Activated gamma-delta T cell treated with anti-CD3 and anti-CD28 coated beads, Interleukin-2, amount 50 U/mL, for 16 hours (primary cell): ENCODE results near the gene GRHL1.

ENCODE experiments used
- DNase-seq: peaks from one replicate; pipeline ENCODE4 v3.0.0-alpha.2; 2020; ENCODE audit warnings: low read depth

Gene GRHL1

DNA sequence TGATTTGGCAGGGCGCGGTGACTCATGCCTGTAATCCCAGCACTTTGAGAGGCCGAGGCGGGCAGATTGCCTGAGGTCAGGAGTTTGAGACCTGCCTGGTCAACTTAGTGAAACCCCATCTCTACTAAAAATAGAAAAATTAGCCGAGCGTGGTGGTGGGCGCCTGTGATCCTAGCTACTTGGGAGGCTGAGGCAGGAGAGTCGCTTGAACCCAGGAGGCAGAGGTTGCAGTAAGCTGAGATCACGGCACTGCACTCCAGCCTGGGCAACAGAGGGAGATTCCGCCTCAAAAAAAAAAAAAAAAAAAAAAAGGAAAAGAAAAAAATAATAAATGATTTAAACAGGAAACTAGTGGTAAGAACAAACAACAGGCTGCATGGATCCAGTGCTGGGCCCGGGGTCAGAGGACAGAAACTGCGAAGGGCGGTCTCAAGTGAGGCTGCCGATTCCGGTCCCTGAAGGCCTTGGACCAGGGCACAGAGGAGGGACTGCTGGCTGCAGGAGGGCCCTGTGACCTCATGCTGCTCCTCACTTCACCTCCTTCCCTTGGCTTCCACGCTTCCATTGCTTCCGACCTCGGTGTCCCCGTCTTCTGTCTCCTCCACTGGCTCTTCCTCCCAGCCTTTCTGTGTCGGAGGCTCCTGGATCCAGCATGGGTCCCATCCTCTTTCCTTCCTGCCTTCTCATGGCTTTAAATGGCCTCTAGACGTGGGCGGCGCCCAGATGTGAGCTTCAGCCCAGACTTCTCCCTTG is 2.1 kb upstream of the GRHL1 start:
- no peak for DNase-seq

DNA sequence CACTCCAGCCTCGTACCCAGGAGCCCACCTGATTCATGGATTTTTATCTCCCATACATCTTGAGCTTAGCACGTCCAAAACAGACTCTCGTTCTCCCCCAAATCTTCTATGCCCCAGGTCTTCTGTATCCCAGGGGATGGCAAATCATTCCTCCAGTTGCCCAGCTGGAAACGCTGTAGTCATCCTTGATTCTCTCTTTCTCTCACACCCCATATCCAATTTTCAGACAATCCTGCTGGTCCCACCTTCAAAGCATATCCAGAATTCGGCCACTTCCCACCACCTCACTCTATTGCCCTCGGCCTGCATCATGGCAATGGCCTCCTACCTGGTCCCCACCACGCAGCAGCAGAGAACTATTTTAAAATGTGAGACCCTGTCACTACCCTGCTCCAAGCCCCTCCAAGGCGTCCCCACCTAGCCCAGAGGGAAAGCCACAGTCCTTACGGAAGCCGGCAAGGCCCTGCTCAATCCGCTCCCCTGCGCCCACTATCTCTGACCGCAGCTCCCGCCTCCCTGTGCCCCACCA is 1.4 kb upstream of the GRHL1 start:
- DNase-seq = no peak

GRCh38 chr2:9950521-9951271 is 797 bp upstream of the GRHL1 start:
- DNase-seq = peak; percentile 17

DNA sequence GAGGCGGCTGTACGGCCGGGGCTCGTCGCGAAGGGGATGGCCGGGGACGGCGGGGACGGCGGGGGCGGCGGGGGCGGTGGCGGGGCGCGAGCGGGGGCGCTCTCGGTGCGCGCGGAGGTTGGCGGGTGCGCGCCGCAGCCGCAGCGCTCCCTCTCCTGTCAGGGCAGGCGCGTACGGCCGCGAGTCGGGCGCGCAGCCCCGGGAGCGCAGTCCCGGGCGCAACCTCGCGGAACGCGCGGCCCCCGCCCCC is 296 bp upstream of the GRHL1 start:
- DNase-seq = no peak

DNA sequence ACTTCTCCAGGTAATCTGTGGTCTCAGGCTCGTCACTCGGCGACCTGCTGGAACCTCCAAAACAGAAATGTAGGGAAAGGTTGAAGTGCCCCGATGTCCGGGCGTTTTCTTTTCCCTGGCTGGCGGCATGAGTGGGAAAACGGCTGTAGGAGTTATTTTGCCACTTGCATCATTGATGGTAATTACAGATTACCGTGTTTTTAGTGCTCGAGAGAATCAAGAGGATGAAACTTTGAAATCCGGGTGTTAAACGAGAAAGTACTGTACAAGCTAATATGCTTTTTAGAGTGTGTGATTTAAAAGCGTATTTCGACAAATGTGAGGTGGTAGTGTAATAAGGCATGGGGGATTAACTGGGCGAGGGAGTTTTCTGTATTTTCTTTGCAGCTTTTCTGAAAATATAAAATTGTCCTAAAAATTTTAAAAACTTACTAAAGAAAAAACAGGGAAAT is 819 bp downstream of the GRHL1 start:
- DNase-seq = no peak

DNA sequence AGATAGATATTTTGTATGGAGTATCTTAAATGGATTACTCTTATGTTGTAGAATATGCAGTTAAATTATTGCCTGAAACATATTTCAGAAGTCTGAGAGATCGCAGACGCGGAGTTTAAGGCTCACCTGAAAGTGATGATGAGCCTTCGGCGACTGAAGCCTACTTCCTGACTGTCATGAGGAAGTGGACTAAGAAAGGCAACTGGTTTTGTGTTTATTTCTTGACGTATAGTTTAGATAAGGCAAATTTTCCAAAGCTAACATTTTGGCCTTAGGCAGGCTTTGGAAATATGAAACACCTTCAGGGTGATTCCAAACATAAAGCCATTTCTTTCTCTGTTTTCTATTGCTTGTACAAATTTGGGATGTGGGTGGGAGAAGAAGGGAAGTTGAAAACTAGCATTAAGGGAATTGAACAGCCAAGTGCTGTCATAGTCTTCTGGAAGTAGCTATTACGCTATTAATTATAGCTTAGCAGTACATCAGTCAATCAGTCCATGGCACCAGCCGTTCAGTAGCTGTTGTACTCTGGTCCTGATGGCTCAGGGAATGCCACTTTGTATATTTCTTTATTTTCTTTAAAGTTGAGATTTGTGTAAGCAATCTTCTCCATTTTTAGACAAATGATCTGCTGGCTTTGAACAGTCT is 1.5 kb downstream of the GRHL1 start:
- no peak for DNase-seq

- DNase-seq = no peak
Observed at GRCh38 chr2:9954136-9954535, 2.6 kb downstream of the GRHL1 start.

DNA sequence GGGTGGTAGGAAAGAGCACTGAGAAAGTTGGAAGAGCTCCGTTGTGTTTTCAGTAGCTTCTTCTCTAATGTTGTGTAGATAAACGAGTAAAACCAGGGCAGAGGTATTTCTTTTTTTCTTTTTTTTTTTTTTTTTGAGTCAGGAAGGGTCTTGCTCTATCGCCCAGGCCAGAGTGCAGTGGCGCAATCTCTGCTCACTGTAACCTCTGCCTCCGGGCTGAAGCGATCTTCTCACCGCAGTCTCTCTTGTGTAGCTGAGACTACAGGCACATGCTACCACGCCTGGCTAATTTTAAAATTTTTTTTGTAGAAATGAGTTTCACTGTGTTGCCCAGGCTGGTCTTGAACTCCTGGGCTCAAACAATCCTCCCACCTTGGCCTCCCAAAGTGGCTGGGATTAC is 6.6 kb downstream of the GRHL1 start:
- no peak for DNase-seq

DNA sequence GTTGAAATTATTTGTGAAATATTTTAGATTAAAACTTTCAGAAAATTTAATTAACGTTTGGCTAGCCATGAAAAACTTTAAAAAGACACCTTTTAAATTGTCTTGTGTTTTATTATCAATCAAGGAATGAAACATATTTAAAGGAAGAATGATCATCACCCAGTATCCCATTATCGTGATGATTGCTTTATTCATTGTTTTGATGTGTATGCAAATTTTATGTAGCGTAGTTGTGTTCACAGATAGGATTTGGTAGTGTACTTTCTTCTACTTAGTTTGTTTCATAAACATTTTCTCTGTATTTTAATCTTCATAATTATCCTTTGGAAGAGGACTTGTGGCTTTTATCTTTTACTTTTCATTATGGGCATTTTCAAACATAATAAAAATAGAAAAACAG is 7.8 kb downstream of the GRHL1 start:
- DNase-seq = no peak

DNA sequence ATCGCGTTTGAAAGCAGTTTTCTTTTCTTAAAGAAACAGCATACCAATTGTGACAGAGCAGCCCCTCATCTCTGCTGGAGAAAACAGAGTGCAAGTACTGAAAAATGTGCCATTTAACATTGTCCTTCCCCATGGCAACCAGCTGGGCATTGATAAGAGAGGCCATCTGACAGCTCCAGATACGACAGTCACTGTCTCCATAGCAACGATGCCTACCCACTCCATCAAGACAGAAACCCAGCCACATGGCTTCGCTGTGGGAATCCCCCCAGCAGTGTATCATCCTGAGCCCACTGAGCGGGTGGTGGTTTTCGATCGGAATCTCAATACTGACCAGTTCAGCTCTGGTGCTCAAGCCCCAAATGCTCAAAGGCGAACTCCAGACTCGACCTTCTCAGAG is 9.5 kb downstream of the GRHL1 start:
- DNase-seq = no peak

DNA sequence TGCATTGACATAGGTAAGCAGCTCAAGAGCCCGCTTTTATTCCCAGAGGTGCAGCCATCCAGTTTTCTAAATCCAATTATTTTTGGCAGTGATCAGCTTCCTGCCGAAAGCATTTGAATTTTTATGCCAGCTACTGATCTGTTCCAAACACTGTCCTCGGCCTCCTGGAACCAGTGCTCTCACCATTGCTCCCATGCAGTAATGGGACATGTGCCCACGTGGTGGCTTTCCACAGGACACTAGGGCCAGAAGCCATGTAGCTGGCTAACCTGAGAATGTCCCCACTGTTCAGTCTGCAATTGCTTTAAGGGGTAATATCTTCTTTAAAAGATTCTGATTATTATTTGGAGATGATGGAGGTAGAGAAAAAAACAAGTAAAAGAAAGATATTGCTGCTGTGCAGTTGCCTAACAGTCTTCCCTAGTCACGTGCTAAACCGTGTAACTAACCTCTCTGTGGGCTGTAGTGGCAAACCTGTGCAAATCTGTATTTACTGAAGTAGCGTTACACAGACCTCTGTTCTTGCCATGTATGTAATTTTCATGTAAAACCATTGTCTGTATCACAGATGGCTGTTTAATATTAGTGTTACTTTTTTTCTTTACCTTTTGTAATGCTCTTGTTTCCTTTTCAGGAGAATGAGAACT is 13.0 kb downstream of the GRHL1 start:
- DNase-seq = no peak

DNA sequence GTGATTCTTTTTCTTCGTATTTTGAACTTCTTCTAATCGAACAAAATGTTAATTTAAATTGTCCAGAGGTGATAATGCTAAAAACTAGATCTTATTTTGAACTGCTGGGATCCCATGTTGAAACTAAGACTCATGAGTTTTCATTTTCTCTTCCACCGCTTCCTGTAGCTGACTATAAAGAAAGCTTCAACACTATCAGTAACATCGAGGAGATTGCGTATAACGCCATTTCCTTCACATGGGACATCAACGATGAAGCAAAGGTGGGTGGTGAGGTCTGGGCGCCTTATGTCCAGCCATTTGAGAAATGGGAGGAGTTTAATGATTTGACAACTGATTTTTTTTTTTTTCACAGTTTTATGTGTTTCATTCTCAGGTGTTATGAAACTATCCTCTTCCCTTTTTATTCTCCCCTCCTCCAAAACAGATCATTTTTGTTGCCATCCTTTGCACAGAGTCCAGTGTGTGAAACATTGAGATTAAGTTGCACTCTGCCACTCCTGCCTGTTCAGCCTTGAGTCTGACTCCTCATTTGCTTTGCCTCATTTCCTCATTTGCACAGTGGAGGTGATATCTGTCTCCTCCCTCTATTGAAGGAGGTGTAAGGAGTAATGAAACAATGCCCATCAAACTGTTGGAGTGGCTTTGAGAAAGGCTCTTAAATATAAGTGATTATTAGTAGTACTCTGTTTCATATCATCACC is 13.8 kb downstream of the GRHL1 start:
- no peak for DNase-seq

DNA sequence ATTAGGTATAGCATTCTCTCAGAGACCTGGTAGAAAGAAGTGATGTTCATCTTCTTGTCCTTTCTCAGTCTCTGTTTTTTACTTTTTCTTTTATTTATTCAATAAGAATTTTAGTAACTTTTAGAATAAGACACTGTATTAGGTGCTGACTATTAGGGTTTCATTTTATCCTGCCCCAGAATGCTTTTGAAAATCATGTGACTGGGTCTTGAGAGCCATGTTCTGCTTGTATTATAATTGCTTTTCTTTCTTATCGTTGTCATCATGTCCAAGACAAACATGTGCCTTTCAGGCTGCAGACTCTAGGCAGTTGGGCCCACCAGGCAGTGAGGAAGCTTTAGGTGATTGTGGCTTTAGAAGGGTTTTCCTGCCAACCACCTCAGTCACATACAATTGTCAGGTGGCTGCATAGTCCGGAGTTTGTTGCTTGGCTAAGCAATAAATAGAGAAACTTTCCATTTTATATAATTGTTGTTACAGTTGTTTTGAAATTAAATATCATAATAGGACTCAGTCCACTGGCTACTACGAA is 15.1 kb downstream of the GRHL1 start:
- DNase-seq = no peak

DNA sequence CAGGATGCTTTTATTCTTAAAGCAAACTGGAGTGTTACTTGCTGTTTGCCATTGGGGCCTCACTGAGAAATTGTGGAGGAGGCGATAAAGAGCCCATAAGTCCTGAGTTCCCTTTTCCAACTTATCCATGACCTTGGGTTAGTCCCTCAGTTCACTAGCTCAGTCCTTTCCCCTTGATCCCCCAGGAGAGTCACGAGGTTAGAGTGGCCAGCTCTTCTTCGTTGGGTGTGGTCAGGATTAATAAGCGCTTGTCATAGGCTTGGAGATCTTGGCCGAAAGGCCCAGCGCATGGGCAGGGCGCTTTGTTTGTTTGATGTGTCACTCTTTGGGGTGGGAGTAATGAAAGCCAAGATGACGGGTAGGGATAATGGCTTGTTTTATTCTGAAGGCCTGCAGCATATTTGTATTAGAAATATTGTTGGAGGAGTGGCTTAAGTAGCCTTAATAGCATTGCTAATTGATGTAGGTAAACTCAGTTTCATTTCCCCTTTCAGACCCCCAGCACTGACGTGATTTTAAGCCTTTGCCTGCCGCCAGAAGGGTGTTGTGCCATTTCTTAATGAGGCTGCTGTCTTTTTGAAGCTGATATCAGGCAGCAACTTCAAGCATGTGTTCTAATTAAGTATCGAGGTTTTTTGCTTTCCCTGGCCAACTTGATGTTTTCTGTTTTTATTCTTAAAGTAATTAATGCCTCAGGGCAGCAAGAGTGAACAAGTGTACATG is 15.7 kb downstream of the GRHL1 start:
- no peak for DNase-seq

- no peak for DNase-seq
Observed at GRCh38 chr2:9968553-9969497, 17.3 kb downstream of the GRHL1 start.

- DNase-seq = no peak
Observed at GRCh38 chr2:9970200-9971044, 18.9 kb downstream of the GRHL1 start.

- no peak for DNase-seq
Observed at GRCh38 chr2:9971105-9971818, 19.8 kb downstream of the GRHL1 start.

DNA sequence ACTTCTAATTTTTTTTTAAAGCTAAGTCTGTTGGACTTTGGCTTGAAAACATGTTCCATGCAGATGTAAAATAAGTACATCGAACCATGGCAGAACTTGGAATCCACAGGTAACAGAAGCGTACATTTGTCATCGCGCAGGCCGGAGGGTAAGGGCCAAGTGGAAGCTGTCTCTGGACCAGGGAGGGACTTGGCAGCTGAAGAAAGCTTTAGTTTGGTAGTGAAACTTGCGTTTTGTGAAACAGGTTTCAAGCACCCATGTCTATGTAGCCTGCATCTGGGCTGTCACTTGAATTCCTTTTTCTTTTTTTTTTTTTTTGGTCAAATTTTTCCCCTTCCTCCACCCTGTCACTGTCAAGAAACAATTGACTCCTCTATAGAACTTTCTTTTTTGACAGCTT is 20.4 kb downstream of the GRHL1 start:
- no peak for DNase-seq
